HG03066 (cell line): ENCODE results near the gene RANBP10.

Experiments used
- ATAC-seq: cut with Tn5 transposase; IDR thresholded peaks from one replicate; pipeline ENCODE4 v1.9.1; 2021; ENCODE audit warnings: low read depth; ENCODE audit not compliant: unreplicated experiment

The RANBP10 gene

DNA sequence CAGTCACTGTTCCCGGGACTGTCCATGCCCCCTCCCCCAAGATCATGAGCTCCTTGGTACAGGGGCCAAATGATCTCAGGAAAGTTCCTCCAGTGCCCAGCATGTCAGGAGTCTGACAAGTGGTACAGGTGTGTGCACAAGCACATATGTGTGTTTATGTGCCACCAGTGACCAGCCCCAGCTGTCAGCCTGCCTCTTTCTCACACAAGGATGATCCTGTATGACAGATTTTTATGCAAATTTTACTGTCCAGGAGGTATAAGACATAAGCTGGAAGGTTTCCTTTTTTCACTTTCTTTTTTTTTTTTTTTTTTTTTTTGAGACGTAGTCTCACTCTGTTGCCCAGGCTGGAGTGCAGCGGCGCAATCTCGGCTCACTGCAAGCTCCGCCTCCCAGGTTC, 55.9 kb downstream of the RANBP10 start:
- ATAC-seq, result no peak

DNA sequence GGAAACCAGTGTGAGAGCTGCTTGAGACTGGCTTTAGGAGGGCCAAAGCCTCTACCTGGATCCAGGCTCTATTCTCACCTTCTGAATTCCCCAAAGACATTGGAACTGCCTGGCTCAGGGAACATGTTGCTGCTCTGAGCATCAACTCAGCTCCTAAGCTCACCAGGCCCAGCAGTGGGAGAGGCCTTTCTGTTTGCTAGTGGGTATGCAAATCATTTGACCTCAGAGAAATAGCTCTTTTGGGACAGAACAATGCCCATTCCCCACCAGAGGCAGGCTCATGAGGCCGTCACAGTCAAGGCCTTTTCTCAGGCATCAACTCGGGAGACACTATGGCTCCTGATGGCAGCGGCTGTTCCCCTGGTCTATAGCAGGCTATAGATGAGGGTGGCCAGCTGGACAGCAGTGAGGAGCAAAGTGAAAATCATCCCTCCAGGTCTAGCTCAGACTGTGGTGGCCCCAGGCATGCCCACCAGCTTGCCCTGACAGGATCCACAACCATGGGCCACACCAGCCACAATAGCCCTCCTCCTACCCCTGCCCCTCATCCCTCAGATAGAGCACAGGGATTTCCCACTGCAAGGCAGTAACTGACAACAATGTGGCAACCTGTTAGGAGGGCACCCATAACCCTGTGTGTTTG, 56.8 kb downstream of the RANBP10 start:
- ATAC-seq, result no peak

DNA sequence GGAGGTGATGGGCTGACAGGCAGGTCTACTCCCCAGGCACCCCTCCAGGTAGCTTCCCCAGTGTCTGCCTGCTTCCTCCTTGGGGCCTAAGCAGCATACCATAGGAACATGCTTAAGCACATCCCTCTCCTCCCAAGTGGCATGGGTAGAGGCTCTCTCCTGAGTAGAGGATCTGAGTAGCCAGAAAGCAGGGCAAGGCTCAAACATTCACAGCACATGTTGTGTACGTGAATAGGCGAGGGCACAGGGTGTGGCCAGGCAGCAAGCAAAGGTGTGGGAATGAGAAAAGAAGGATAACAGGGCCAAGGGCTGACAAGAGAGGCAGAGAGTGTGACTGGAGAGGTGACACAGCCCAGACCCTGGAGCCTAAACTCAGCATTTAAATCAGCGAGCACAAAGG, 57.5 kb downstream of the RANBP10 start:
- no peak for ATAC-seq

DNA sequence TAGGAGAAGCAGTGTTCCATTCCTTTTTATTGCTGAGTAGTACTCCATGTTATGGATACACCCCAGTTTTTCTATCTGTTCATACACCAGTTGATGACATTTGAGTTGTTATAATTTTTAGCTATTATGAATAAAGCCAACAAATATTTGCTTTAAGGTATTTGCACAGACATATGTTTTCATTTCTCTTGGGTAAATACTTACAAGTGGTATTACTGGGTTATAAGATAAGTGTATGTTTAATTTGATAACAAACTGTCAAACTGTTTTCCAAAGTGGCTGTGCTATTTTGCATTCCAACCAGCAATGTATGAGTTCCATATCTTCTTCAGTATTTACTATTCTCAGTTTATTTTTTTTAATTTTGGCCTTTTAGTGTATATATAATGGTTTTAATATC, 59.5 kb downstream of the RANBP10 start:
- ATAC-seq, result no peak

DNA sequence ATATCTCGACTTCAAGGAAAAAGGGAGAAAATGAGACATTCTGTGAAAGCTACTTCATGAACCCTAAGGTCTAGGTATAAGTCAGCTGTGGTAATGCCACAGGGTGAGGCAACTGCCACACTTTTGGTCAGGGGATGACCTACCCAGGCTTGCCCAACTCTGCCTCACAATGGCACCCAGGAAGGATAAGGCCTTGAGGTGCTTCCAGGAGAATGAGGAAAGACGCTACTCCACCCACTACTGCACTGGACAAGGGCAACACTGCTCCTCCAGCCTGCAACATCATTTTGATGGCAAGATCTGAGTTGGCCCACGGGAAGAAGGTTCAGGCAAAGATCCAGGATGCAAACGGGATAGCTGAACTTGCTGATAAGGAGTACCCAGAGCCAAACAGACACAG, 65.2 kb downstream of the RANBP10 start:
- no peak for ATAC-seq

DNA sequence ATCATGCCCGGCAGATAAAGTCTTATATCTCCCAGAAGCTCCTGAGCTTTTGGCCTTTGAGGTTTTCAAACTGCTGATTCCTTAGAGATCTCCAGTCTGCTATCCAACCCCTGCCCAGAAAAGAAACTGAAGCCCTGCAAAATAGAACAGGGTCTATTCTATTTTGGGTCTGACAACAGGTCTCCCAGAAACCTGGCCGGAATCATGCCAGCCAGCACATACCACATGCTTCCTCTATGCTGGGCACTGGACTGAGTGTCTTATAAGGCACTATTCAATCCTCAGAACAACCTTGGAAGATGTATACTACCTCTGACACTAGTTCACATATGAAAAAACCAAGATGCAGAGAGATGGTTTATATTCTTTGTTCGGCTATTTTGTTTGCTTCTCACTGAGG, 66.0 kb downstream of the RANBP10 start:
- no peak for ATAC-seq

DNA sequence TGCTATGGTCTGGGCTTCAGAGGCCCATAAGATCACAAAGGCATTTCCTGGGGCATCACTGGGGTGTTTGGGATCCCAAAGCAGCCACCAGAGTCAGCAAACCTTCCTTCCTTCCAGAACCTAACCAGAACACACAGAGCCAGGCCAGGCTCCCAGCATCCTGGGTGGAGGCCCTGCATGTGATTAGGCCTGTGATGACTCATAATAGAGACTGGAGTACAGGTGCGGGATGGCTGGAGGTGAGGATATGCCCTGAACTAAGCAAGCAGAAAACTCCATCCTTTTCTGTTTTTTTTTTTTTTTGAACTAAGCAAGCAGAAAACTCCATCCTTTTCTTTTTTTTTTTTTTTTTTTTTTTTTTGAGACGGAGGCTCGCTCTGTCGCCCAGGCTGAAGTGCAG, 69.5 kb downstream of the RANBP10 start:
- no peak for ATAC-seq

DNA sequence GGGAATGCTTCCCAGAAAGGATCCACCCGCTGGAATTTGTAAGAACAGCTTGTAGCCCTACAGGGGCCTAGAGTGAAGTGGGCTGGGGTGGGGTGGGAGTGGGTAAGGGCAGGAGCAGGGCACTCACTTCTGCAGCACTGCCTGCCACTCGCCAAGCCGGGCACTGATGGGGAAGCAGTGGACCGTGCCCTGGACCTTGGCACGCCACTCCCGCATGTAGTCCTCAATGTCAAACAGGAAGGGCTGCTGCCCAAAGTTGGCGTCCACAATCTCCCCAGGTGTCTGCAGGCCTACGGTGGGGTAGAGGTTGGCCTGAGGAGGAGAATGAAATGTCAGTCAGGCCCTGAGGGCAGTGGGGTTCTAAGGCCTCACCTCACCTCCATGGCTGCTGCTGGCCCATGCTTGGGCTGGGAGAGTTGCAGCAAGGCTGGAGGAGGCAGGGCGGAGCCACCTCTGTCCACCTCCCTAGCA, 71.6 kb downstream of the RANBP10 start:
- ATAC-seq, result no peak

DNA sequence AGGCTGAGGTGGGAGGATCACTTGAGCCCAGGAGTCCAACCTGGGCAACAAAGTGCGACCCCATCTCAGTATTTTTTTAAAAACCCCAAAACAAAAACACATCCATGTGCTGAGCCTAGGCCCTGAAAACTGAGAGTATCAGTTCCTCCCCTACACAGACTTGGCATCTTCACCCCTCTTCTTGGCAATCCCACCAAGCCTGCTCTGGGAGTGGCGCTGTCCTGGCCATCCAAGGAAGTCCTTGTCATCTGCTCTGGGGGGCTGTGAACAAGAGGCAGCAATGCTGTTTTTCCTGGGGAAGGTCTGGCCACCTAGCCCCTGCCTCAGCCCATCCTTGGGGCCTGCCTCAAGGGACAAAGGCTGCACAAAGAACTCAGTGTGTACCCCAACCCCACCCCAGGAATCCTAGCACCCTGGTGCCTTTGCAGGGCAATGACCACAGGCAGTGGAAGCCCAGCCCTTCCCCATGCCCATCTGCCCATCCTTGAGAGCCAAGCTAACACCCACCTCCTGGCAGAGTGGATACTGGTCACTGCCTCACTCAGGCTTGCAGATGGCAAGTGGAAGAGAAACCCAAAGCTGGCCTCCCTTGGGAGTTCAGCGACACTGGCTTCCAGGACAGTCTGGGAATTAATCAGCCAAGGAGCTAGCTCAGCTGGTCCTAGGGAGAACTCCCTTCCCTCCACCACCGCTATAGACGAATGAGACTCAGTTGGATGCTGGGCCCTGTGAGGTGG, 72.5 kb downstream of the RANBP10 start:
- no peak for ATAC-seq

DNA sequence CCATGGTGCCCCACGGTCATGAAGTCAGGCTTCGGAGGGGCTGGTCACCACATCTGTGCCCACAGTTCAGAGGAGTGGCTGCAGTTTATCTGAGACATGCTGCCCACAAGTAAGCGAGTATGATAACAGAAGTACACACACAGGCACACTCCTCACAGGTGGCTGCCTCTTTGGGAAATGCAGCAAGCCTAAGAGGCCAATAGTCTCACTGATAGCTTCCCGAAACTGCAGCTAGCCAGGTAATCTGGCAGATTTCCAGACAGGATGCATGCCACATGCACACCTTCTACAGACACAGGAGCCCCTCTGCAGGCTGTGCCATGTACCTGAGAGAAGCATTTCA, 74.6 kb downstream of the RANBP10 start:
- no peak for ATAC-seq

DNA sequence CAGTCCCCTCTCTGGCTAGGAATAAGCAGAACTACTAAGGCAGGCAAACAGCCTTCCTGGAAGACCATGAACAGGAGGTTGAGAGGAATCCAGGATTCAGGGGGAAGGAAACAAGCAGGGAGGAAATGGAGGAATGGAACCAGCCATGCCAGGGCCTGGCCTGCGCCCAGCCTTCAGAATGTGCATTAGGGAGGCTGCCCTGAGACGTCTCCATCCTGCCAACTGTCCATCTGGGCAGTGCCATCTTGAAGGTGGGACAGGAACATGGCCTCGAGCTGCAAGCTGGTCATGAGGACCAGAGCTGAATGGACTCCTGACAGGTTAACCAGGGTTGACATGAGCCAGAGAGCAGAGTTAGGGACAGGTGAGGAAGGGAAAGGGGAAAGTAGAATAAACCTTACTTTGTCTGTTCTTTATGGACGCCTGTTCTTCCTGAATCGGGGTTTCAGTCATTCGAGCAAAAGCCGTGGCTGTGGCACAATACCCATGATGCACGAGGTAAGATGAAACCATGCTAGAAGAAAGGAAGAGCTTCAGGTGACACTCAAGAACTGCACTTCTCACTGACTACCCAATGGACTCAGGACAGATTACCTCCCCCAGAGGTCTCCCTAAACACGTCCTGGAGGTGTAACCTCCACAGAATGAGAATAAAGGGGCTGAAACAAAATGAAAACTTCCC, 75.1 kb downstream of the RANBP10 start:
- no peak for ATAC-seq

DNA sequence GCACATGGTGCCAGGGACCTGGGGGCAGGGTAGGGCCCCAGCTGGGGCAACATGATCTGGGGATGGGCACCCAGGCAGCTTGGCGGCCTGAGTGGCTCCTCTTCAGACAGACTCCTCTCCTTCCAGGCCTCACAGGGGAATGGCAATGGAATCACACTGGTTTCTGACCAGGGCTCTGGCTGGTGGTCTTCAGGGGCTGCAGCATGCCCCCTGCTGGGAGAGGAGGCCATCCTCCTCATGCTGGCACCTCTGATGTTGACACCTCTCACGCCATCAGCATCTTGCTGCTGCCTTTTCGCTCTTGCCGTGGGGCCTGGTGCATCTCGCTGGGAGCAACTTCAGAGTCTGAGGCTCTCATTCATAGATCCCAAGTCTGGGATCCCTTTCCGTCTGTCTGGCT, 76.0 kb downstream of the RANBP10 start:
- no peak for ATAC-seq

DNA sequence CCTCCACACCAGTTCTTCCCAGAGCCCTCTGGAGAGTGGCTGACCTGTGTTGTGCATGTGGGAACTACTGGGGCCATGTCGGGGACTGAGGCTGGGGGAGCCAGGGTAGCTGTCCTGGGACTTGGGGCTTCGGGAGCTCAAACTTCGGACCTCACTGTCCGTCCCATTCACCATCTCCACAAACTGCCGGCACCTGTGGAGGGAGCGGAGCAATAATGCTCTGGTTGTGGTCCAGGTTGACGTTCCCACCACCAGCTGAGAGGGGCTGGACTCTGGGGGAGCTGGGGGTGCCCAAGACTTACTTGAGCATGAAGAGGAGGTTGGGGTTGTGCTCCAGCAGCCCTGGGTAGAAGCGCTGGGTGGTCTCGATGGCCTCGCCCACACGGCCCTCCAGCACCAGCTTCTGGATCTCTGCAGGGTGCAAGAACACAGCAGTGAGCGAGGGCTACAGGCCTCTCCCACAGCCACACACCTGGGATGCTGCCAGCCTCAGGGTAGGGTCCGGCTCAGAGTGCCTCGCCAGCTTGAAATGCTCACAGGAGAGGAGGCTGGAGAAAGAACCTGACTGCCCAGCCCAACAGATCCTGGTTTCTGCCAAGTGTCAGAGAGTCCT, 76.6 kb downstream of the RANBP10 start:
- no peak for ATAC-seq

DNA sequence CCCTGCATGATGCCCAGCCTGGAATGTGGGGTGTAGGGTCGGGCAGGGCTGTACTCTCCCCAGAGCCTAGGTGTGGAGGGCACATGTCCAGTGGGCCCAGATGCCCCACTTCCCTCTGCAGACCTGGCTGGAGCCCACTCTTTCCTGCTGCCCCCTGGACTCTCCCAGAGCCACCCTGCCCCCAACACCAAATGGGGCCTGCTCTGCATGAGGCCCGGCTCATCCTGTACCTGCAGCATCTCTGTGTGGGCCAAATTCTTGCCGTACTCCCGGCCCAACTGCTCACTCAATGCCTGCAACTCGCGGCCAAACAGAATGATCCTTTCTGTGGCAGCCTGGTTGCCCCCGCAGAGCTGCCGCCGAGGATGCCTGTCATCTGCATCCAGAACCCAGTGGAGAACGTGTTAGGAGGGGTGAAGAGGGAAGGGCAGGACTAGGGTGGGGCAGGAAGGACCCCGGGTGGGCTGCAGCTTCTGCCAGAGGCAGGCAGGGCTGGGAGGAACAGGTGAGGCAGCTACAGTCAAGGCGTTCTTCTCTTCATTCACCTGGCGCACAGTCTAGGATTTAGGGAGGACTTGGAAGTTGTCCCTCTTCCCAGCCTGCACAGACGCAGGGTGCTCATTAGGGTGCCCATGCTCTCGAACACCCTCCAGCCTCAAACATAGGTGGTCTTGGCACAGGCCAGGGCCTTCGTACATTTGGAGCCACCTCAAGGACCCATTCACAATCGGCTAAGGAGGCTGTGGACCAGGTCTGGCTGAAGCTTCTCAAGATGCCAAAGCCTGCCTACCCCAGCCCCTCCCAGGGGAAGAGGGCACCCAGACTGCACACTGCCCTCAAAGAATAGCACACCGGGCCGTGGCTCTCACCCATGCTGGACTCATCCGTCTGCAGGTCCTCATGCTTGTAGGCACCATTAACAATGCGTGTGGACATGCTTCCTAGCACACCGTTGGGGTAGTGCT, 78.6 kb downstream of the RANBP10 start:
- ATAC-seq, result no peak

DNA sequence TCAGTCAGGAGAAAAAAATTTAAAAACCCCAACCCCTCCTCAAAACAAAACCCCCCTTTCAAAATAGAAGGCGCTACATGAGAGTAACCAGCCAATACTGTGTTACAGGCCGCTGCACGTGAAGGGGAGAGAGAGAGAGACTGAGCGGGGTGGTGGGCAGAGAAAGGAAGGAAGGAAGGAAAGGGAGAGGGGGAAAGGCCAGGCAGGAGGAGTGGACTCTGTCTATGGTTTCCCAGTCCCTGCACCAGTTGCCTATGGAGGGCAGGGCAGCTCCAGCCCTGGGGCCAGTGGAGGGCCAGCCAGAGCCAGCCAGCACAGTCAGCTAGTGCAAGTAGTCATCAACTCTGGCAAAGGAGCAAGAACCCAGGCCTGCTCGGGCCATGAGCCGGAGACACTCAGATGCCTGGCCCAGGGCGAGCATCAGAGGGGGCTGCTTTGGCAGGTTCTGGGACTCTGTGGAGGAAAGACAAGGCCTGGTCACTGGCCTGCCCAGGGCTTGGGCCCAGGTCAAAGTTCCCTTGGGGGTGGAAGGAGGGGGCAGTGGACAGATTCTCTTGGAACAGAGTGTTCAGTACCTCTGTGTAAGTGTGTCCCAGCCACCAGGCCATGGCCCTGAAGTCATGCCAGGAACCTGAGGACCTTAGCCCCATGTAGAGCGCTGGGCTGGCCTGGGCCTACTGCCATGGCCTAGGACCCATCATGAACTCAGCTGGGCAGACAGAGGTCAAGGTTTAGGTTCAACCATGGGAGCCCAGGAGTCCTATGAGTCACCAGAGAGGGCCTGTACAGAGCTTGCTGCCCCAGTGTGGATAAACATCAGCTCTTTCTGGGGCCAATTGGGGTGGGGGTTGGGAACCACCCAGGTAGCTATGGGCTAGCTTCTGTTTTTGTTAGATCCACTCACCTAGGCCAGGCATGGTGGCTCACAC, 80.0 kb downstream of the RANBP10 start:
- ATAC-seq, result no peak

DNA sequence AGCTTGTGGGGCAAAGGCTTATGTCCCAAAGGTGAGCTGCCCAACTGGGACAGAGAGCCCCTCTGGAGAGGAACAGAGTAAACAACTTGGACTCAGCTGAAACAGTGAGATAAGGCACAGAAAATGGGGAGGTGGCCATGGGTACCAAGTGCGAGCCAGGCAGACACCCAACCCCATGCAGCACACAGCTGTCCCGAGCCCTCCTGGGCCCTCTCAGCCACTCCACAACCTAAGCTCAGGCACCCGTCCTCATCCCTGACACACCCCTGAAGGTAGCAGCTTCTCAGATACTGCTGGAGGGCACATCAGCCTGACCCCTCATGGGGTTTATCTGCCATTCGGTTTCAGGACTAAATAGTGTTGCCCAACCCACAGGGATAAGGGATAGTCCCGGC, 82.5 kb downstream of the RANBP10 start:
- no peak for ATAC-seq

DNA sequence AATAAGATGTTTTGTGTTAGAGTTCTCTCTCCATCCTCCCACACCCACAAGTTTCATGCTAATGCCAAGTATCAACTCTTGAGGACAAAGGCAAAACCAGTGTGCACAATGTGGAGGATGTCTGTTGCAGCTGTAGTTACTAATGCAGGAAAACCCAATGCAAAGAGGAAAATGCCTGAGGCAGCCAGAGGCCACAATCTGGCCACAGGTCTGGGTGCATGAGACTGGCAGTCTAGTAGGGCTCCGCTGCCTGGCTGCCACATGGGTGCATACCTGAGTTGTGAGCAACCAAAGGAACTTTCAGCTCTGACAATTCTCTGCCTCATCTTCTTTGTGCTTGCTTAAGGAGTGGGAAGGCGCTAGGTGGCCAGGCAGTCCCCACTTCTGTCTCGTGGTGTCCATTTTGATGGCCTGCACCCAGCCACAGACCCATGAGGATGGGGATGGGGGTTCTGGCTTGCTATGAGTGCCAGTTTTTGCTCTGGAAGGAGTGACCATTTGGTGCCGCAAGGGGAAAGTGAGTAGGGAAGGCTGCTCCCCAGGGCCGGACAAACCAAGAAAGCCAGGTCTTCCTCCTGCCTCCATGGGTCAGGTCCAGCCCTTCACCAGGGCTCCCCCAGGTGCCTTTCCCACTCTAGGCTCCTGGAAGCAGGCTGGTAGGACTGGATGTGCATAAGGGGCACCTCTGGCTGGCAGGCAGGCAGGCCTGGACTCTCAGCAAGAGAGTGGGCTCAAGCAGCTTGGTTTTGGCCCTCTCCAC, 83.0 kb downstream of the RANBP10 start:
- ATAC-seq, result no peak

DNA sequence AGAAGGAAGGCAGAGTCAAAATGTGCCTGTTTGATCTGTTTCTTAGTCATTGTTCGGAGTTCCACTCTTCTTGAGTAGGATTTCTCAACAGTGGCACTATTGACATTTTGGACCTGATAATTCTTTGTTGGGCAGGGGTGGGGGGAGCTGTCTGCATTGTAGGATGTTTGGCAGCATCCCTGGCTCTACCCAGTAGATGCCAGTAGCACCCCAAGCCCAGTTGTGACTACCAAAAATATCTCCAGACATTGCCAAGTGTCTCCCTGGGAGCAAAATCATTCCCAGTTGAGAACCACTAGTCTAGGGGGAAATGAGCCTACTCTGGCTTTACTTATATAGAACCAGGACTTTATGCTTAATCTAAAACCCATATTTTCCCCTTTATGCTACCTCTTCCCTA, 86.1 kb downstream of the RANBP10 start:
- no peak for ATAC-seq

DNA sequence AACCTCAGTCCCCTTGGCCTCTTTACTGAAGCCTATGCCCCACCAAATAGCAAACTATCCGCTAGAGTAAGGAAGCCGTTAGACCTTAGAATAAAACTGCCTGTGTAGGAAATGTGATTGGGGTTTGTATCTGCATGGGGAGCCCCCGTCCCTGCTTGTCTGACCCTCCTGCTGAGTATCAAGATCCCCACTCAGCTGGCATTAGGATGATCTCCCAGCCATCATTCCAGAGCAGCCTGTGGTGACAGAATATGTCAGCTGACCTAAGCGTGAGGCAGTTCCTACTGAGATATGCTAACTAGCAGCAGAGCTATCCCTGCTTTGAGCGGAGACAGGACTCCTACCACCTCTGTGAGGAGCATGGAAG, 86.6 kb downstream of the RANBP10 start:
- ATAC-seq, result no peak
